Measurements from ENCODE around the gene MARCHF3.

DNA sequence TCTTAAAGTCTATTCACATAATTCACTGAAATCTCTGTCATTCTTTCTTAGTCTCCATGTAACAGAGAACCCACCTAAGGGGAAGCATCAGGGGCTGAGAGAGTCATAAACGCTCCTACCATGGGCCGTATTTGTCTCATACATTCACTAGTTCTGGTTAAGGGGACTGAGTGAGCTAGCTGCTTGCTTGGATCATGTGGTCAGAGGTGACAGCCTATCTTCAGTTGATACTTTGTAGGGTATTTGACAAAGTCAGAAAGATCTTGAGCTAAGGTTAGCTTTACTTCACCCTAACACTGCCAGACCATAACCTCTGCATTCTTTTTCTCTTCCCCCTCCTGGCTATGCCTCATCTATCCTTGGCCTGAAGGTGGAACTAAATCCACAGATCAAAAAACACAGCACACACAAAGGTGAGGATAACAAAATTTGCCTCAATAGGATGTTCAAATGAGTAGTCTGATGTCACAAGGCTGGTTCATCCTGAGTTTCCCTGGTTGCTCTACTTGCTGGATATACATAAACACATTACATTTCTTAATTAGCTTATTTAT lies 66.5 kb downstream of the MARCHF3 start:
- TF ChIP-seq POLR2A (IDR thresholded peaks at IDR 0.05) (no peak), CTCF (IDR thresholded peaks at IDR 0.05 in 8 of 11, conservative IDR thresholded peaks at IDR 0.05 in 3 of 11) (no peak), POLR2AphosphoS5 (IDR thresholded peaks at IDR 0.05) (no peak)

All from spleen (tissue), 7 donors.